ENCODE measurements around the gene ABT1.

Gene ABT1

DNA sequence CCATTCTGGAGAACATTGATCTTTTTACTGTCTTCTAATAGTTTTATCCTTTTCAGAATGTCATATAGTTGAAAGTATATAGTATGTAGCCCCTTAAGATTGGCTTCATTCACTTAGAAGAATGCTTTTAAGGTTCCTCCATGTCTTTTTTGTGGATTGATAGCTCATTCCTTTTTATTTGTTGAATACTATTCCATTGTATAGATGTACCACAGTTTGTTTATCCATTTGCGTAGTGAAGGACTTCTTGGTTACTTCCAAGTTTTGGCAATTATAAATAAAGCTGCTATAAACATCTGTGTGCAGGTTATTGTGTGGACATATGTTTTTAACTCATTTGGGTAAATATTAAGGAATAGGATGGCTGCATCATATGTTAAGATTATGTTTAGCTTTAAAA is 27.8 kb downstream of the ABT1 start:
- Histone ChIP-seq H3K27me3 (ENCODE audit: low read length) (no peaks in the 10 kb centered on the region), H3K9ac (ENCODE audit: low read length) (no peak overlapping the region), H3K9me2 (replicated peaks; ENCODE audit: insufficient read depth, low read length) (no peaks in the 10 kb centered on the region), H3K9me3 (ENCODE audit: insufficient read depth, low read length) (peaks cover 4% of the 10 kb centered on the region; the same call in 1 of the 2 replicates), H3K4me3 (ENCODE audit: insufficient read depth, low read length, poor library complexity, severe bottlenecking) (no peak overlapping the region), H3K36me3 (ENCODE audit: low read length) (no peaks in the 10 kb centered on the region), H3K79me2 (ENCODE audit: insufficient read depth, low read length) (no peaks in the 10 kb centered on the region), H3F3A (ENCODE audit: insufficient read depth) (no peaks in the 10 kb centered on the region), H3K4me2 (ENCODE audit: low read depth, low read length, poor library complexity, severe bottlenecking) (no peak overlapping the region), H2AFZ (ENCODE audit: low read depth, low read length, severe bottlenecking) (no peak overlapping the region), H4K20me1 (ENCODE audit: low read depth, low read length) (no peaks in the 10 kb centered on the region), H3K27ac (ENCODE audit: low read depth, low read length) (no peak overlapping the region)
- TF ChIP-seq, protein P1, sequence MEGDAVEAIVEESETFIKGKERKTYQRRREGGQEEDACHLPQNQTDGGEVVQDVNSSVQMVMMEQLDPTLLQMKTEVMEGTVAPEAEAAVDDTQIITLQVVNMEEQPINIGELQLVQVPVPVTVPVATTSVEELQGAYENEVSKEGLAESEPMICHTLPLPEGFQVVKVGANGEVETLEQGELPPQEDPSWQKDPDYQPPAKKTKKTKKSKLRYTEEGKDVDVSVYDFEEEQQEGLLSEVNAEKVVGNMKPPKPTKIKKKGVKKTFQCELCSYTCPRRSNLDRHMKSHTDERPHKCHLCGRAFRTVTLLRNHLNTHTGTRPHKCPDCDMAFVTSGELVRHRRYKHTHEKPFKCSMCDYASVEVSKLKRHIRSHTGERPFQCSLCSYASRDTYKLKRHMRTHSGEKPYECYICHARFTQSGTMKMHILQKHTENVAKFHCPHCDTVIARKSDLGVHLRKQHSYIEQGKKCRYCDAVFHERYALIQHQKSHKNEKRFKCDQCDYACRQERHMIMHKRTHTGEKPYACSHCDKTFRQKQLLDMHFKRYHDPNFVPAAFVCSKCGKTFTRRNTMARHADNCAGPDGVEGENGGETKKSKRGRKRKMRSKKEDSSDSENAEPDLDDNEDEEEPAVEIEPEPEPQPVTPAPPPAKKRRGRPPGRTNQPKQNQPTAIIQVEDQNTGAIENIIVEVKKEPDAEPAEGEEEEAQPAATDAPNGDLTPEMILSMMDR (IDR thresholded peaks at IDR 0.05; ENCODE audit: insufficient read depth, low read length, poor library complexity, severe bottlenecking) = no peak
- no peak for TF ChIP-seq EZH2phosphoT487 (conservative IDR thresholded peaks at IDR 0.05; ENCODE audit: low read length)

DNA sequence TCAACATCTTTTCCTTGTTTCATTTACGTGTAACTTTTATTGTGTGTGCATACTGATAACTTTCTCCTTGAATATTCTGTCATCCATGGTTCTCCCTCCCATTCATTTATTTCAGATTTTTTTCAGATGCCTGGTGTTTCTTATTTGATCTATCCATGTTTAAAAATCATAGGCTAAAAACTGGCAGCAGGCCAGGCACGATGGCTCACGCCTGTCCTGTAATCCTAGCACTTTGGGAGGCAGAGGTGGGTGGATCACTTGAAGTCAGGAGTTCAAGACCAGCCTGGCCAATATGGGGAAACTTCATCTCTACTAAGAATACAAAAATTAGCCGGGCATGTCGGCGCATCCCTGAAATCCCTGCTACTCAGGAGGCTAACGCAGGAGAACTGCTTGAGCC is 31.1 kb downstream of the ABT1 start:
- H3K27ac ChIP-seq (ENCODE audit: low read depth, low read length) = no peak overlapping the region
- no peak overlapping the region for H3K4me3 ChIP-seq (ENCODE audit: insufficient read depth, low read length, poor library complexity, severe bottlenecking)
- no peaks in the 10 kb centered on the region for H4K20me1 ChIP-seq (ENCODE audit: low read depth, low read length)
- no peaks in the 10 kb centered on the region for H3K9me2 ChIP-seq (replicated peaks; ENCODE audit: insufficient read depth, low read length)
- H3K27me3 ChIP-seq (ENCODE audit: low read length) = no peaks in the 10 kb centered on the region
- H2AFZ ChIP-seq (ENCODE audit: low read depth, low read length, severe bottlenecking) = no peak overlapping the region
- H3K9ac ChIP-seq (ENCODE audit: low read length) = no peak overlapping the region
- no peaks in the 10 kb centered on the region for H3F3A ChIP-seq (ENCODE audit: insufficient read depth)
- H3K4me2 ChIP-seq (ENCODE audit: low read depth, low read length, poor library complexity, severe bottlenecking) = no peak overlapping the region
- no peaks in the 10 kb centered on the region for H3K79me2 ChIP-seq (ENCODE audit: insufficient read depth, low read length)
- TF ChIP-seq EZH2phosphoT487 (conservative IDR thresholded peaks at IDR 0.05; ENCODE audit: low read length) = no peak
- TF ChIP-seq, protein P1 (IDR thresholded peaks at IDR 0.05; ENCODE audit: insufficient read depth, low read length, poor library complexity, severe bottlenecking) = no peak
- no peaks in the 10 kb centered on the region for H3K36me3 ChIP-seq (ENCODE audit: low read length)
- peaks cover 4% of the 10 kb centered on the region; the same call in 1 of the 2 replicates for H3K9me3 ChIP-seq (ENCODE audit: insufficient read depth, low read length)

- no peaks in the 10 kb centered on the region for H3K79me2 ChIP-seq (ENCODE audit: insufficient read depth, low read length)
- TF ChIP-seq, protein P1 (IDR thresholded peaks at IDR 0.05; ENCODE audit: insufficient read depth, low read length, poor library complexity, severe bottlenecking) = no peak
- TF ChIP-seq EZH2phosphoT487 (conservative IDR thresholded peaks at IDR 0.05; ENCODE audit: low read length) = no peak
- no peak overlapping the region for H3K4me3 ChIP-seq (ENCODE audit: insufficient read depth, low read length, poor library complexity, severe bottlenecking)
- H4K20me1 ChIP-seq (ENCODE audit: low read depth, low read length) = no peaks in the 10 kb centered on the region
- no peak overlapping the region for H3K27ac ChIP-seq (ENCODE audit: low read depth, low read length)
- no peak overlapping the region for H2AFZ ChIP-seq (ENCODE audit: low read depth, low read length, severe bottlenecking)
- no peak overlapping the region for H3K9ac ChIP-seq (ENCODE audit: low read length)
- no peaks in the 10 kb centered on the region for H3K9me2 ChIP-seq (replicated peaks; ENCODE audit: insufficient read depth, low read length)
- peaks cover 4% of the 10 kb centered on the region; the same call in 1 of the 2 replicates for H3K9me3 ChIP-seq (ENCODE audit: insufficient read depth, low read length)
- no peaks in the 10 kb centered on the region for H3F3A ChIP-seq (ENCODE audit: insufficient read depth)
- H3K36me3 ChIP-seq (ENCODE audit: low read length) = no peaks in the 10 kb centered on the region
- H3K4me2 ChIP-seq (ENCODE audit: low read depth, low read length, poor library complexity, severe bottlenecking) = no peak overlapping the region
- H3K27me3 ChIP-seq (ENCODE audit: low read length) = no peaks in the 10 kb centered on the region
Measured at GRCh38 chr6:26629359-26629758, 32.6 kb downstream of the ABT1 start.
